GM06990 (cell line): ENCODE data around the gene CWC25.

Experiments used
- DNase-seq: peaks from one replicate; pipeline ENCODE4 v3.0.0-alpha.2; 2011; ENCODE audit not compliant: insufficient read length; ENCODE audit errors: extremely low read depth
- H3K27me3 ChIP-seq: replicated peaks from 2 replicates; pipeline ENCODE4 v1.6.0; 2011; ENCODE audit warnings: low read length; ENCODE audit not compliant: control insufficient read depth, insufficient read depth
- H3K36me3 ChIP-seq: 2 replicates; pipeline ENCODE4 v1.5.1; 2011; ENCODE audit warnings: low read length; ENCODE audit not compliant: control insufficient read depth, insufficient read depth
- H3K4me3 ChIP-seq: replicated peaks from 2 replicates; pipeline ENCODE4 v1.5.1; 2011; ENCODE audit warnings: low read depth, mild to moderate bottlenecking, control low read depth, low read length
- CTCF ChIP-seq: IDR thresholded peaks from 2 replicates; pipeline ENCODE4 v1.5.1; 2011; ENCODE audit warnings: low read length, control low read depth, mild to moderate bottlenecking, inconsistent platforms; ENCODE audit not compliant: insufficient read depth, poor library complexity, severe bottlenecking

CWC25 gene

DNA sequence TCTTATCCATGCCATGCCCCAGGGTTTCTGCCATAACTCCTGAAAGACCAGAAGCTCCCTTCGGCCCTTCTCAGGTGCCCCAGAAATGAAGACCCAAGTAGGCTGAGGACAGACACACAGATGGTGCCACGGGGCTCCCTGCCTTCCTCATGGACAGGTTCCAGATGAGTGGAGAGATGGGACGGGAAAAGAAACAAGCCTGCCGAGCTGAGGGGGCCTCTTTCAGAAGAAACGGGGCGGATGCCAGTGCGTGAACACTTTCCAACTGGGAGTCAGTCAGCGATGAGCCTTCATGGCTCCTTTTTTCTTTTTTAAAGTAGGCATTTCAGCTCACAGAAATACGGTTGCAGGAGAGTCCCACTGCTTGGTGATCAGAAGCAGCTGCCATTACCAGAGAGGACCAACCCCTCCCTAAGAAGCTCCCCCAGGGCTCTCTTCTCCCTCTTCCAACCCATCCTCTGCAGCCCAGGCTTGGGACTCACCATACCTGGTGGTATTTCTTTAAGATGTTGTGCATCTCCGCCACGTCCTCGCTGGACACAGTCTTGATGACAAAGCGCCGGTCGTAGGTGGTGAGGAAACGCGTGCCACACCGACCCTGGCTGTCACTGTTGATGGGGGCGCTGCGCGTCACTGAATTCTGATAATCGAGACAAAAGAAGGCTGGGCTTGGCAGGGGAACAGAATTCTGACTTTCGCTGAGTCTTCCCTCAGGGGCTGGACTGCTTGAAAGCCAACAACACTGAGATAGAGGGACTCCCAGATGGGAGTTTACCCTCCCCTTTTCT, 45.0 kb downstream of the CWC25 start:
- no peaks in the 10 kb centered on the region for H3K27me3 ChIP-seq
- TF ChIP-seq CTCF, result no peak
- H3K36me3 ChIP-seq, result peaks cover 50% of the 10 kb centered on the region
- no peak for DNase-seq
- H3K4me3 ChIP-seq, result no peak overlapping the region

DNA sequence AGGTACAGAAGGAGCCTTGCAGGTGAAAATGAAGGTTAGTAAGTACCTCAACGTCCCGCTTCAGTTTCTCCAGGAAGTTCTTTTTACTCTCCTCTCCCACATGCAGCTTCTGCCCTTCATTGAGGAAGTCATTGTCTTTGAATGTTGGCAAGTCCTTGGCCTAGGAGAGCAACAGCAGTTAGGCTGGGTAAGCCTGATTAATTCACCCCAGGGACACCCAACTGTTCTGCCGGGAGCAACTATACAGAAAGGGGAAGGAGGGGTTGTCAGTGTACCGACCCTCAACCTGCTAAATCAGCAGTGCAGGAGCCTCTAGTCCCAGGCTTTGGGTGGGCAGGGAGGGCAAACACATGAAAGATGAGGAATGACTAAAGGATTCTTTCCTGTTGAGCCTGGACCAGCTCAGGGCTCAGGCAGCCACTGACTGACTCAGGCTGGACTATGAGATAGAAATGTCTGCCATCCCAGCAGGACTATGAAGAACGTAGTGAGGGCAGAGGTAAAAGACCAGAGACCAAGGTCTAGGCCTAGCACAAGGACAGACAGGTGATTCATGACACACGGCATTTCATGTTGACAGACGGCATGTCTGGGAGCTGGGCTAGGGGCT, 47.4 kb downstream of the CWC25 start:
- no peak for DNase-seq
- H3K4me3 ChIP-seq, result no peak overlapping the region
- TF ChIP-seq CTCF, result no peak
- peaks cover 41% of the 10 kb centered on the region for H3K36me3 ChIP-seq
- no peaks in the 10 kb centered on the region for H3K27me3 ChIP-seq

- peaks cover 22% of the 10 kb centered on the region for H3K36me3 ChIP-seq
Measured at GRCh38 chr17:38773258-38773657, 51.9 kb downstream of the CWC25 start.

GRCh38 chr17:38768417-38768816, 56.7 kb downstream of the CWC25 start:
- DNase-seq, result no peak
- peaks cover 26% of the 10 kb centered on the region for H3K36me3 ChIP-seq
- H3K4me3 ChIP-seq, result no peak overlapping the region
- no peak for TF ChIP-seq CTCF
- H3K27me3 ChIP-seq, result no peaks in the 10 kb centered on the region

More at GRCh38 chr17:38773258-38773657, 51.9 kb downstream of the CWC25 start:
- no peak overlapping the region for H3K4me3 ChIP-seq
- no peaks in the 10 kb centered on the region for H3K27me3 ChIP-seq
- TF ChIP-seq CTCF, result no peak
- no peak for DNase-seq

DNA sequence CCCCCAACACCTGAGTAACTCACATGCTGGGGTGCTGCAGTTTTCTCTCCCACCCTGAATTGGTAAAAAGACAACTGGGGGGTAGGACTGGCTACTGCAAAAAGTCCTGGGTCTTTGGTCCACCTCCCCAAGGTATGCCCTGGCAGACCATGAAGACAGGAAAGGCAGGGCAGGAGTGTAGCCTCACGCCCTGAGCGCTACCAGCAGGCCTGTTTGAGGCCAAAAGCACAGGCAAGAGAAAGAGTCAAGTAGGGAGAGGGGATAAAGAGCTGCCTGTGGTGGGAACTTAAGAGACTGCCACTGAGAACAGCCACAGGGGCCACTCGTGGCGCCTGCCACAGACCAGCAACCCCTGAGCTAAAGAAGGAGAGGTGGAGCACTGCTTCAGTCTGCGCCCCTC, 58.8 kb downstream of the CWC25 start:
- DNase-seq, result no peak
- TF ChIP-seq CTCF, result no peak
- Histone ChIP-seq H3K36me3 (peaks cover 36% of the 10 kb centered on the region), H3K4me3 (no peak overlapping the region), H3K27me3 (no peaks in the 10 kb centered on the region)
